H1 (cell line): ENCODE measurements around the gene TSPAN15. TPM values are rescaled to one million over a fixed set of nuclear protein-coding genes. Genes with fewer than 3 reads are reported as not detected.

Experiments used
- CTCF ChIA-PET: fragments of 300-600 bp; sonication (Branson Sonifier 250); formaldehyde crosslinking; loops from one replicate; lab custom pipeline; 2021; ENCODE audit not compliant: partially characterized antibody; lab: Charles Lee
- POLR2A ChIA-PET: fragments of 300-600 bp; sonication (Branson Sonifier 250); formaldehyde crosslinking; loops from one replicate; lab custom pipeline; 2021; ENCODE audit warnings: inconsistent platforms; ENCODE audit not compliant: partially characterized antibody; lab: Charles Lee
- DNase-seq, 2 experiments: peaks; one replicate each; pipeline versions ENCODE4 v3.0.0 to v3.0.0-alpha.2; 2010 to 2022; ENCODE audit warnings: low spot score in 2 of 2, low read depth in 1 of 2, mixed read lengths in 1 of 2
- FAIRE-seq: peaks from 2 replicates; lab custom pipeline; 2011; peaks lifted over from hg19 to GRCh38; lab: Jason Lieb, UNC
- H2AFZ ChIP-seq: 2 replicates; pipeline ENCODE4 v1.8.1; 2012; ENCODE audit warnings: low read length, inconsistent platforms
- H2AK5ac ChIP-seq: 2 replicates; pipeline ENCODE4 v1.6.1; 2013; ENCODE audit warnings: low read depth, low read length
- H2BK120ac ChIP-seq: replicated peaks from 2 replicates; pipeline ENCODE3; 2013; ENCODE audit warnings: low read depth, low read length, inconsistent platforms
- H2BK12ac ChIP-seq: 2 replicates; pipeline ENCODE4 v1.6.1; 2013; ENCODE audit warnings: low read depth, low read length
- H2BK15ac ChIP-seq: 2 replicates; pipeline ENCODE4 v1.6.1; 2013; ENCODE audit warnings: low read length
- H2BK20ac ChIP-seq: 2 replicates; pipeline ENCODE4 v1.6.1; 2013; ENCODE audit warnings: low read length
- H2BK5ac ChIP-seq: 2 replicates; pipeline ENCODE4 v1.6.1; 2013; ENCODE audit warnings: low read depth, low read length
- H3K14ac ChIP-seq: 2 replicates; pipeline ENCODE4 v1.6.1; 2013; ENCODE audit warnings: inconsistent platforms; ENCODE audit not compliant: insufficient read length
- H3K18ac ChIP-seq: 2 replicates; pipeline ENCODE4 v1.6.1; 2013; ENCODE audit warnings: low read length; ENCODE audit errors: extremely low read depth
- H3K23ac ChIP-seq: 2 replicates; pipeline ENCODE4 v1.6.1; 2013; ENCODE audit warnings: inconsistent platforms; ENCODE audit not compliant: insufficient read length
- H3K23me2 ChIP-seq: 2 replicates; pipeline ENCODE4 v1.6.1; 2013; ENCODE audit warnings: low read depth, low read length
- H3K27ac ChIP-seq: 2 replicates; pipeline ENCODE4 v1.6.1; 2011; ENCODE audit warnings: low read depth, low read length, inconsistent platforms
- H3K27me3 ChIP-seq, 4 experiments: replicated peaks in 1 of 4; 1 replicate in 1 of 4; 2 replicates in 3 of 4; pipeline versions ENCODE4 v1.6.1 to v1.8.1; 2011 to 2013; ENCODE audit warnings: low read length in 3 of 4, mild to moderate bottlenecking in 3 of 4, inconsistent platforms in 2 of 4, mixed read lengths in 2 of 4, moderate library complexity in 1 of 4; ENCODE audit not compliant: control insufficient read depth in 3 of 4, insufficient read depth in 3 of 4; ENCODE audit errors: extremely low read depth in 1 of 4
- H3K36me3 ChIP-seq, 4 experiments: 2 replicates each; pipeline versions ENCODE4 v1.6.1 to v1.8.1; 2011 to 2013; ENCODE audit warnings: mild to moderate bottlenecking in 4 of 4, low read length in 3 of 4, moderate library complexity in 2 of 4, control low read depth in 1 of 4, inconsistent platforms in 1 of 4; ENCODE audit not compliant: insufficient read depth in 4 of 4, control insufficient read depth in 2 of 4
- H3K4ac ChIP-seq: replicated peaks from 2 replicates; pipeline ENCODE3; 2013; ENCODE audit warnings: low read length, low read depth, mixed read lengths, inconsistent platforms; ENCODE audit not compliant: insufficient read length
- H3K4me1 ChIP-seq, 4 experiments: replicated peaks in 1 of 4; 1 replicate in 1 of 4; 2 replicates in 3 of 4; pipeline versions ENCODE4 v1.6.1 to v1.8.1; 2011 to 2013; ENCODE audit warnings: low read length in 3 of 4, inconsistent platforms in 2 of 4, mixed read lengths in 1 of 4; ENCODE audit not compliant: insufficient read depth in 4 of 4, control insufficient read depth in 3 of 4
- H3K4me2 ChIP-seq, 2 experiments: 2 replicates each; pipeline versions ENCODE4 v1.6.1 to v1.8.1; 2011 to 2013; ENCODE audit warnings: low read depth in 2 of 2, low read length in 2 of 2, control low read depth in 1 of 2, inconsistent platforms in 1 of 2, mild to moderate bottlenecking in 1 of 2; ENCODE audit not compliant: insufficient read depth in 1 of 2
- H3K4me3 ChIP-seq, 4 experiments: fragments of 200-600, 300-600 bp in 1 of 4; sonication (generic), shearing (Covaris generic), sonication (Bioruptor Twin) in 1 of 4; 2 replicates each; pipeline versions ENCODE4 v1.5.1 to v1.8.1; 2011 to 2016; ENCODE audit warnings: low read length in 4 of 4, low read depth in 3 of 4, control low read depth in 2 of 4, inconsistent platforms in 2 of 4, mild to moderate bottlenecking in 2 of 4, mixed read lengths in 1 of 4, moderate library complexity in 1 of 4; ENCODE audit not compliant: insufficient read depth in 2 of 4; ENCODE audit errors: extremely low read depth in 1 of 4
- H3K56ac ChIP-seq: replicated peaks from 2 replicates; pipeline ENCODE3; 2013; ENCODE audit warnings: low read depth, mild to moderate bottlenecking, mixed read lengths, low read length, inconsistent platforms; ENCODE audit not compliant: insufficient read length
- H3K79me1 ChIP-seq: 2 replicates; pipeline ENCODE4 v1.6.1; 2013; ENCODE audit warnings: low read depth, low read length, control low read depth
- H3K79me2 ChIP-seq, 2 experiments: 2 replicates each; pipeline versions ENCODE4 v1.6.1 to v1.8.1; 2012 to 2013; ENCODE audit warnings: low read length in 2 of 2, mild to moderate bottlenecking in 2 of 2, inconsistent platforms in 1 of 2; ENCODE audit not compliant: insufficient read depth in 2 of 2, control insufficient read depth in 1 of 2
- H3K9ac ChIP-seq, 4 experiments: replicated peaks in 1 of 4; 1 replicate in 1 of 4; 2 replicates in 3 of 4; pipeline versions ENCODE4 v1.6.1 to v1.8.1; 2011 to 2013; ENCODE audit warnings: low read depth in 3 of 4, low read length in 3 of 4, control low read depth in 2 of 4, mild to moderate bottlenecking in 2 of 4, moderate library complexity in 2 of 4, inconsistent platforms in 1 of 4; ENCODE audit errors: extremely low read depth in 1 of 4
- H3K9me3 ChIP-seq, 2 experiments: 2 replicates each; pipeline versions ENCODE4 v1.6.1 to v1.8.1; 2012 to 2013; ENCODE audit warnings: mild to moderate bottlenecking in 2 of 2, moderate library complexity in 2 of 2, control low read depth in 1 of 2, inconsistent platforms in 1 of 2, low read depth in 1 of 2, low read length in 1 of 2, mixed read lengths in 1 of 2; ENCODE audit not compliant: insufficient read depth in 2 of 2
- H4K20me1 ChIP-seq, 2 experiments: replicated peaks in 1 of 2; 2 replicates each; pipeline versions ENCODE3 to v1.8.1; 2011 to 2013; ENCODE audit warnings: inconsistent platforms in 2 of 2, low read length in 2 of 2, mild to moderate bottlenecking in 1 of 2; ENCODE audit not compliant: insufficient read depth in 2 of 2, control insufficient read depth in 1 of 2
- H4K5ac ChIP-seq: 2 replicates; pipeline ENCODE4 v1.6.1; 2013; ENCODE audit warnings: low read length, low read depth, mixed read lengths, inconsistent platforms; ENCODE audit not compliant: insufficient read length
- H4K8ac ChIP-seq: 2 replicates; pipeline ENCODE4 v1.8.0; 2013; ENCODE audit warnings: mild to moderate bottlenecking, moderate library complexity, low read length, inconsistent platforms; ENCODE audit not compliant: insufficient read depth; ENCODE audit errors: extremely low read depth
- H4K91ac ChIP-seq: replicated peaks from 2 replicates; pipeline ENCODE3; 2013; ENCODE audit warnings: low read length, mixed read lengths, inconsistent platforms; ENCODE audit not compliant: insufficient read length
- CHD1 ChIP-seq: IDR thresholded peaks from 2 replicates; pipeline ENCODE4 v1.6.1; 2012; ENCODE audit warnings: low read depth, low read length, improper control_type of control experiment
- POLR2AphosphoS5 ChIP-seq: IDR thresholded peaks from 2 replicates; pipeline ENCODE4 v1.6.1; 2011; ENCODE audit warnings: low read depth, low read length
- WGBS, 2 experiments: shearing (Covaris generic) in 1 of 2; methylation state at CpG; one replicate each; pipeline versions ENCODE4 v1.1.6 to v1.1.7; 2013 to 2015; ENCODE audit warnings: low lambda C conversion rate in 2 of 2, mixed read lengths in 2 of 2, inconsistent platforms in 1 of 2, low coverage in 1 of 2, missing lambda C conversion rate in 1 of 2; ENCODE audit not compliant: insufficient replicate concordance in 2 of 2, insufficient coverage in 1 of 2, insufficient read length in 1 of 2; ENCODE audit errors: extremely low coverage in 1 of 2, missing lambda C conversion rate in 1 of 2; 5-methylcytosine and 5-hydroxymethylcytosine counted together
- polyA plus RNA-seq, 7 experiments: library from polyadenylated mRNA; depleted of rRNA in 3 of 7; stranded (reverse) in 5 of 7; unstranded in 2 of 7; fragments of >200 nt in 5 of 7; fragments of 200-250 nt in 2 of 7; gene quantifications; 1 replicate in 5 of 7; 2 replicates in 1 of 7; 4 replicates in 1 of 7; pipeline versions ENCODE4 v1.2.1 to v1.2.3, GENCODE V29; 2011 to 2013; ENCODE audit warnings: missing spikeins in 2 of 7, mixed read lengths in 2 of 7
- total RNA-seq: library from RNA; stranded (reverse); fragmentation: NEBNext Ultra II Directional; extraction: Animal tissue kit (Norgen Biotek cat#: 25700); gene quantifications from 2 replicates; pipeline ENCODE4 v1.2.1, GENCODE V29; 2021

Gene TSPAN15
- total and polyA plus RNA-seq, 2 of the 8 experiments (the other 6 are each of a cell fraction or from before 2014, with no cell fraction given) = 9.7 to 20.0 TPM

GRCh38 chr10:69497231-69497561 lies 45.9 kb downstream of the TSPAN15 start:
- Histone ChIP-seq H3K36me3 (no peaks in the 10 kb centered on the region), H4K20me1 (peaks cover 3 to 6% of the 10 kb centered on the region in 2 experiments), H2BK12ac (no peak overlapping the region), H3K79me1 (no peaks in the 10 kb centered on the region), H3K9me3 (no peaks in the 10 kb centered on the region), H3K18ac (no peak overlapping the region), H3K23me2 (no peaks in the 10 kb centered on the region), H3K14ac (no peak overlapping the region), H4K5ac (no peak overlapping the region), H2BK120ac (no peak overlapping the region), H3K23ac (no peak overlapping the region), H3K9ac (no peak overlapping the region), H3K79me2 (no peaks in the 10 kb centered on the region), H2BK20ac (no peak overlapping the region), H3K4me1 (peaks cover 0 to 7% (median under 1%) of the 10 kb centered on the region in 4 experiments; a peak in 1 of 7 replicates), H2BK5ac (no peak overlapping the region), H3K4me2 (no peak overlapping the region), H2AFZ (no peak overlapping the region), H3K27ac (no peak overlapping the region), H3K27me3 (no peaks in the 10 kb centered on the region), H2AK5ac (no peak overlapping the region), H2BK15ac (no peak overlapping the region), H3K4ac (no peak overlapping the region), H3K4me3 (no peak overlapping the region), H4K91ac (no peak overlapping the region), H4K8ac (no peak overlapping the region), H3K56ac (no peak overlapping the region)
- ChIA-PET POLR2A (no interaction called here), CTCF (interaction anchor here (1.0 to 9.1 kb wide), 10 partner anchors 9 to 147 kb away, joined by 3 to 52 read pairs (median 4); partner anchors contain the start of gene TSPAN15)
- WGBS, 2 experiments = 87% methylated on average over 5 of the region's 5 CpGs; no CpG with 5 or more reads in 1 of the 2 experiments
- DNase-seq = no peak
- no peak for FAIRE-seq
- no peak for TF ChIP-seq POLR2AphosphoS5
- TF ChIP-seq CHD1 = no peak
